HFF-Myc (cell line): Measurements from ENCODE around the gene SMIM44.

Experiments
- DNase-seq: peaks from one replicate; pipeline ENCODE4 v3.0.0-alpha.2; 2011; ENCODE audit warnings: low read depth; ENCODE audit errors: extremely low read depth
- H3K4me3 ChIP-seq: replicated peaks from 2 replicates; pipeline ENCODE4 v1.5.1; 2011; ENCODE audit warnings: low read depth, mild to moderate bottlenecking, control low read depth, low read length
- CTCF ChIP-seq: IDR thresholded peaks from 2 replicates; pipeline ENCODE4 v1.5.1; 2012; ENCODE audit warnings: mild to moderate bottlenecking, low read depth, low read length, control low read depth; ENCODE audit errors: missing control alignments

The SMIM44 gene

GRCh38 chr19:3506384-3507340, 23.4 kb upstream of the SMIM44 start:
- no peak for TF ChIP-seq CTCF
- DNase-seq = no peak
- H3K4me3 ChIP-seq = peak overlapping the region; percentile 64

GRCh38 chr19:3505598-3506383, 22.6 kb upstream of the SMIM44 start, which contains the start of gene FZR1:
TSS of gene FZR1 (plus strand) at chr19:3506311. CDS start at chr19:3522990, 16,679 bp downstream.
- TF ChIP-seq CTCF = no peak
- DNase-seq = peak; percentile 88
- H3K4me3 ChIP-seq = peak within 1 kb of the TSS; percentile 64

- DNase-seq = no peak
- no peak for TF ChIP-seq CTCF
- H3K4me3 ChIP-seq = no peak overlapping the region
Measured at GRCh38 chr19:3504735-3505134, 21.5 kb upstream of the SMIM44 start.

- no peak for TF ChIP-seq CTCF
- no peak for DNase-seq
Measured at GRCh38 chr19:3503036-3503572, 19.9 kb upstream of the SMIM44 start.

GRCh38 chr19:3501780-3502179, 18.5 kb upstream of the SMIM44 start:
- no peak for DNase-seq
- H3K4me3 ChIP-seq = no peak overlapping the region
- no peak for TF ChIP-seq CTCF

More at GRCh38 chr19:3503036-3503572, 19.9 kb upstream of the SMIM44 start:
- H3K4me3 ChIP-seq = no peak overlapping the region

GRCh38 chr19:3500429-3501101, 17.3 kb upstream of the SMIM44 start, which contains the start of gene DOHH:
TSS of gene DOHH (minus strand) at chr19:3500674. CDS start at chr19:3496814, 3,860 bp downstream.
- peak; percentile 97 for DNase-seq
- no peak for TF ChIP-seq CTCF
- peak within 1 kb of the TSS; percentile 100 for H3K4me3 ChIP-seq
